Measurements from ENCODE around the gene ARHGAP24. TPM values are rescaled to one million over a fixed set of nuclear protein-coding genes. Genes with fewer than 3 reads are reported as not detected.
A peak's percentile ranks its signal among the peaks of the same experiment; 100 is the strongest.

ARHGAP24 gene
- total and polyA plus RNA-seq, 2 donors (not counting 1 experiment from before 2014, with no cell fraction given): 15.9 to 40.5 TPM

DNA sequence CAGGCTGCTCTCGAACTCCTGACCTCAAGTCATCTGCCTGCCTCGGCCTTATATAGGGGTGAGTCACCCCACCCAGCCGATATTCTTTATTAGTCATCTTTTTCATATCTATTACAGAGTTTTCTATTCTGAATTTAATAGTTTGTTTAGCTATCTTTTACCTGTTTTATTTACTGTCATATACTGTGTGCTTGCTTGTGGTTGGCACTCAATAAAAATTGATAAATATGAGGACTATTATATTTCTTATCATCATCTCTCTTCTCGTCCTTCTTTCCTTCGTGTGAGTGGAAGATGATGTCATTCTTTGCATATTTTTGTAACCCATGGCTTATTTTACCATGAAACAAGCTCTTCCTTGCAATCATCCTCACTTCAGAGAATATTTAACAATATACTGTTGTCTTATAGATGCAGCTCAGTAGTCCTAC is 265.5 kb downstream of the ARHGAP24 start:
- DNase-seq (ENCODE audit: low read depth in 2 of 2): peak; percentile 39 to 60
- no peaks in the 10 kb centered on the region for H3K79me2 ChIP-seq (ENCODE audit: control insufficient read depth, insufficient read depth, low read length)
- peaks cover 8% of the 10 kb centered on the region for H3K4me1 ChIP-seq (ENCODE audit: control insufficient read depth, extremely low read depth, insufficient read depth, low read length)
- peak overlapping the region; percentile 7 for H3K4me2 ChIP-seq (ENCODE audit: extremely low read depth, insufficient read depth, low read length)
- no peaks in the 10 kb centered on the region for H3K9me3 ChIP-seq (ENCODE audit: control insufficient read depth, insufficient read depth, low read depth, low read length)
- no peak overlapping the region for H2AFZ ChIP-seq (ENCODE audit: low read length)
- no peak for TF ChIP-seq CTCF (conservative IDR thresholded peaks at IDR 0.05 in 1 of 2, IDR thresholded peaks at IDR 0.05 in 1 of 2; ENCODE audit: low read depth in 1 of 2, low read length in 2 of 2)
- no peak for TF ChIP-seq EZH2 (IDR thresholded peaks at IDR 0.05; ENCODE audit: low read length, missing control alignments)
- no peak overlapping the region for H3K27ac ChIP-seq (ENCODE audit: insufficient read depth, low read length)
- H3K9ac ChIP-seq (ENCODE audit: insufficient read depth, low read length): no peak overlapping the region
- H4K20me1 ChIP-seq (ENCODE audit: control insufficient read depth, extremely low read depth, insufficient read depth, low read length): no peaks in the 10 kb centered on the region
- no peaks in the 10 kb centered on the region for H3K36me3 ChIP-seq (ENCODE audit: control insufficient read depth, insufficient read depth, low read length)
- H3K27me3 ChIP-seq (ENCODE audit: control insufficient read depth, insufficient read depth, low read length): no peaks in the 10 kb centered on the region
- no peak overlapping the region for H3K4me3 ChIP-seq (replicated peaks in 1 of 4; ENCODE audit: control extremely low read depth in 1 of 4, insufficient read depth in 1 of 4, low read depth in 3 of 4, low read length in 4 of 4)

DNA sequence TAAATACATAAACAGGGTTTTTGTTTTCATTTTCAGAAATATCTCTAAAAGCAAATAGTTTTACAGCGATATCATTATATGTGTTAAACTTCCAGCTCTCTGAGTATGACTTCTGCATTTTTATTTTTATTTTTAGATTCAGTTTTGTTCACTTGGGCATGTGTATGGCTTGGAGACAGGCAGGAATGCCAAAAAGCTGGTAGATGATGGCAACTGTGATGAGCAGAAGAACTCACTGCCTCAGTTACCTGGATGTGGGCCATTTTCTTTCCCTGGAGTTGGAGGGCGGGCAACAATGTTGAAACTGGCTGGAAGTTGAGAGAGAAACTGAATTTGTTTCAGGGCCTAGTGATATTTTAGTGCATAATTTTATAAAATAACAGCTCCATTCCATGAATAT is 266.4 kb downstream of the ARHGAP24 start:
- Histone ChIP-seq H4K20me1 (ENCODE audit: control insufficient read depth, extremely low read depth, insufficient read depth, low read length) (no peaks in the 10 kb centered on the region), H2AFZ (ENCODE audit: low read length) (no peak overlapping the region), H3K79me2 (ENCODE audit: control insufficient read depth, insufficient read depth, low read length) (no peaks in the 10 kb centered on the region), H3K4me3 (replicated peaks in 1 of 4; ENCODE audit: control extremely low read depth in 1 of 4, insufficient read depth in 1 of 4, low read depth in 3 of 4, low read length in 4 of 4) (no peak overlapping the region), H3K4me2 (ENCODE audit: extremely low read depth, insufficient read depth, low read length) (no peak overlapping the region), H3K27ac (ENCODE audit: insufficient read depth, low read length) (no peak overlapping the region), H3K4me1 (ENCODE audit: control insufficient read depth, extremely low read depth, insufficient read depth, low read length) (peaks cover 8% of the 10 kb centered on the region), H3K9me3 (ENCODE audit: control insufficient read depth, insufficient read depth, low read depth, low read length) (no peaks in the 10 kb centered on the region), H3K27me3 (ENCODE audit: control insufficient read depth, insufficient read depth, low read length) (no peaks in the 10 kb centered on the region), H3K9ac (ENCODE audit: insufficient read depth, low read length) (no peak overlapping the region), H3K36me3 (ENCODE audit: control insufficient read depth, insufficient read depth, low read length) (no peaks in the 10 kb centered on the region)
- DNase-seq (ENCODE audit: low read depth in 2 of 2): no peak
- TF ChIP-seq CTCF (conservative IDR thresholded peaks at IDR 0.05 in 1 of 2, IDR thresholded peaks at IDR 0.05 in 1 of 2; ENCODE audit: low read depth in 1 of 2, low read length in 2 of 2) (no peak), EZH2 (IDR thresholded peaks at IDR 0.05; ENCODE audit: low read length, missing control alignments) (no peak)

- Histone ChIP-seq H3K4me1 (ENCODE audit: control insufficient read depth, extremely low read depth, insufficient read depth, low read length) (peaks cover 8% of the 10 kb centered on the region), H3K4me3 (replicated peaks in 1 of 4; ENCODE audit: control extremely low read depth in 1 of 4, insufficient read depth in 1 of 4, low read depth in 3 of 4, low read length in 4 of 4) (no peak overlapping the region), H3K9ac (ENCODE audit: insufficient read depth, low read length) (no peak overlapping the region), H3K27me3 (ENCODE audit: control insufficient read depth, insufficient read depth, low read length) (no peaks in the 10 kb centered on the region), H3K36me3 (ENCODE audit: control insufficient read depth, insufficient read depth, low read length) (no peaks in the 10 kb centered on the region), H4K20me1 (ENCODE audit: control insufficient read depth, extremely low read depth, insufficient read depth, low read length) (no peaks in the 10 kb centered on the region), H3K9me3 (ENCODE audit: control insufficient read depth, insufficient read depth, low read depth, low read length) (no peaks in the 10 kb centered on the region), H2AFZ (ENCODE audit: low read length) (no peak overlapping the region), H3K4me2 (ENCODE audit: extremely low read depth, insufficient read depth, low read length) (no peak overlapping the region), H3K27ac (ENCODE audit: insufficient read depth, low read length) (peak overlapping the region; percentile 4), H3K79me2 (ENCODE audit: control insufficient read depth, insufficient read depth, low read length) (no peaks in the 10 kb centered on the region)
- no peak for DNase-seq (ENCODE audit: low read depth in 2 of 2)
- no peak for TF ChIP-seq EZH2 (IDR thresholded peaks at IDR 0.05; ENCODE audit: low read length, missing control alignments)
- no peak for TF ChIP-seq CTCF (conservative IDR thresholded peaks at IDR 0.05 in 1 of 2, IDR thresholded peaks at IDR 0.05 in 1 of 2; ENCODE audit: low read depth in 1 of 2, low read length in 2 of 2)
These were observed 267.1 kb downstream of the ARHGAP24 start for GRCh38 chr4:85741921-85742591.
